Kidney epithelial cell (primary cell): ENCODE data around the gene IQSEC1. TPM values are rescaled to one million over a fixed set of nuclear protein-coding genes. Genes with fewer than 3 reads are reported as not detected.

Source experiments
- DNase-seq: peaks from one replicate; pipeline ENCODE4 v3.0.0-alpha.2; 2010; ENCODE audit warnings: low read depth
- H3K27me3 ChIP-seq: 2 replicates; pipeline ENCODE4 v1.6.0; 2011; ENCODE audit warnings: low read length; ENCODE audit not compliant: control insufficient read depth, insufficient read depth
- H3K36me3 ChIP-seq: 2 replicates; pipeline ENCODE4 v1.5.1; 2011; ENCODE audit warnings: low read length; ENCODE audit not compliant: control insufficient read depth, insufficient read depth
- H3K4me3 ChIP-seq: 2 replicates; pipeline ENCODE4 v1.5.1; 2011; ENCODE audit warnings: low read depth, mild to moderate bottlenecking, control low read depth, low read length
- total RNA-seq: library from RNA; depleted of rRNA; stranded (reverse); fragments of >200 nt; gene quantifications from 2 replicates; pipeline ENCODE4 v1.2.3, GENCODE V29; 2015
- TF ChIP-seq, protein P1 (sequence below): IDR thresholded peaks from 2 replicates; pipeline ENCODE4 v1.5.1; 2011; ENCODE audit warnings: mild to moderate bottlenecking, moderate library complexity, low read length, control low read depth, inconsistent platforms; ENCODE audit not compliant: insufficient read depth, poor library complexity, severe bottlenecking

Gene IQSEC1
- total RNA-seq, 1 donor from 2014 or later, result 14.9 TPM

DNA sequence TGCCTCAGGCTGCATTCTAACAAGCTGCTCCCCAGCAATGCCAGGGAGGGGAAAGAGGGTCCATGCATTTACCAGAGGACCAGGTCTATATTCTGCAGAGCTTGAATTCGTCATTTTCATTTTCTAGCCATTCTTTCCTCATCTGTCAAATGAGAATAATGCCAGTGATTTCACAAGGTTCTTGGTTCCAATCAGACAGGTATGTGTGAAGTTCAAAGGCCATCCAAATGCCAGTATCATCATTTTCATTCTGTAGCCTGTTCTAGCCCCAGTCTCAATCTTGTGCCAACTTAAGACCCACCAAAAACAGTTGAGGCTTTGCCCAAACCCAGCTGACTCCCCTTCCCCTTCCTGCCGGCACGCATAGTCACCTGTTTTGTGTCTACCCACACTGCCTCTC, 112.7 kb downstream of the IQSEC1 start:
- Histone ChIP-seq H3K36me3 (no peaks in the 10 kb centered on the region), H3K4me3 (no peak overlapping the region), H3K27me3 (no peaks in the 10 kb centered on the region)
- no peak for DNase-seq
- TF ChIP-seq, protein P1, sequence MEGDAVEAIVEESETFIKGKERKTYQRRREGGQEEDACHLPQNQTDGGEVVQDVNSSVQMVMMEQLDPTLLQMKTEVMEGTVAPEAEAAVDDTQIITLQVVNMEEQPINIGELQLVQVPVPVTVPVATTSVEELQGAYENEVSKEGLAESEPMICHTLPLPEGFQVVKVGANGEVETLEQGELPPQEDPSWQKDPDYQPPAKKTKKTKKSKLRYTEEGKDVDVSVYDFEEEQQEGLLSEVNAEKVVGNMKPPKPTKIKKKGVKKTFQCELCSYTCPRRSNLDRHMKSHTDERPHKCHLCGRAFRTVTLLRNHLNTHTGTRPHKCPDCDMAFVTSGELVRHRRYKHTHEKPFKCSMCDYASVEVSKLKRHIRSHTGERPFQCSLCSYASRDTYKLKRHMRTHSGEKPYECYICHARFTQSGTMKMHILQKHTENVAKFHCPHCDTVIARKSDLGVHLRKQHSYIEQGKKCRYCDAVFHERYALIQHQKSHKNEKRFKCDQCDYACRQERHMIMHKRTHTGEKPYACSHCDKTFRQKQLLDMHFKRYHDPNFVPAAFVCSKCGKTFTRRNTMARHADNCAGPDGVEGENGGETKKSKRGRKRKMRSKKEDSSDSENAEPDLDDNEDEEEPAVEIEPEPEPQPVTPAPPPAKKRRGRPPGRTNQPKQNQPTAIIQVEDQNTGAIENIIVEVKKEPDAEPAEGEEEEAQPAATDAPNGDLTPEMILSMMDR, result no peak

DNA sequence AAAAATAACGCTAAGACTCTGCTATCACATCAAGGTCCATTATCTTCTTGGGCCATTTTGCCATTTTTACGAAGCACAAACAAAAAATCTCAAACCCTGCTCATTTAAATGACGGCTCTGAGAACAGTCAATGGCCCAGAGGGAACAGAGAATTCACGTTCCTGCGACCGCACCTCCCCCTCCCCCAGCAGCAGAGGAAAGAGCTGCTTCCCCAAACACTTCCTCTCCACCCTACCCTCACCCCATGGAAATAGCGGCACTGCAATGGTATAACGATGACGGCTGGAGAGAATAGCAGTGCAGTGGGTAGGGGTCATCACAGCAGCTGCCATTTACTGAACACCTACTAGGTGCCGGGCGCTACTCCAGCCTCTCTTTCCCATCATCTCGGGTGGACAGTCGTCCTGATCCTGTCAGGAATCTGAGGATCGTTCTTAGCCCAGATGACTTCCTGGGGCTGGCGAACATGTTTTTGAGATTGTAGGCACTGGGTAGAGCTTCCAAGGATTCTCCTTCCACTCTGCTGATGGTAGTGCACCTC, 113.3 kb downstream of the IQSEC1 start:
- no peak for DNase-seq
- no peaks in the 10 kb centered on the region for H3K36me3 ChIP-seq
- TF ChIP-seq, protein P1, result no peak

GRCh38 chr3:12959410-12959809, 113.8 kb downstream of the IQSEC1 start:
- DNase-seq, result no peak
- TF ChIP-seq, protein P1, result no peak
- Histone ChIP-seq H3K4me3 (no peak overlapping the region), H3K27me3 (no peaks in the 10 kb centered on the region), H3K36me3 (no peaks in the 10 kb centered on the region)

More for the DNA sequence above, 113.3 kb downstream of the IQSEC1 start:
- Histone ChIP-seq H3K4me3 (no peak overlapping the region), H3K27me3 (no peaks in the 10 kb centered on the region)

DNA sequence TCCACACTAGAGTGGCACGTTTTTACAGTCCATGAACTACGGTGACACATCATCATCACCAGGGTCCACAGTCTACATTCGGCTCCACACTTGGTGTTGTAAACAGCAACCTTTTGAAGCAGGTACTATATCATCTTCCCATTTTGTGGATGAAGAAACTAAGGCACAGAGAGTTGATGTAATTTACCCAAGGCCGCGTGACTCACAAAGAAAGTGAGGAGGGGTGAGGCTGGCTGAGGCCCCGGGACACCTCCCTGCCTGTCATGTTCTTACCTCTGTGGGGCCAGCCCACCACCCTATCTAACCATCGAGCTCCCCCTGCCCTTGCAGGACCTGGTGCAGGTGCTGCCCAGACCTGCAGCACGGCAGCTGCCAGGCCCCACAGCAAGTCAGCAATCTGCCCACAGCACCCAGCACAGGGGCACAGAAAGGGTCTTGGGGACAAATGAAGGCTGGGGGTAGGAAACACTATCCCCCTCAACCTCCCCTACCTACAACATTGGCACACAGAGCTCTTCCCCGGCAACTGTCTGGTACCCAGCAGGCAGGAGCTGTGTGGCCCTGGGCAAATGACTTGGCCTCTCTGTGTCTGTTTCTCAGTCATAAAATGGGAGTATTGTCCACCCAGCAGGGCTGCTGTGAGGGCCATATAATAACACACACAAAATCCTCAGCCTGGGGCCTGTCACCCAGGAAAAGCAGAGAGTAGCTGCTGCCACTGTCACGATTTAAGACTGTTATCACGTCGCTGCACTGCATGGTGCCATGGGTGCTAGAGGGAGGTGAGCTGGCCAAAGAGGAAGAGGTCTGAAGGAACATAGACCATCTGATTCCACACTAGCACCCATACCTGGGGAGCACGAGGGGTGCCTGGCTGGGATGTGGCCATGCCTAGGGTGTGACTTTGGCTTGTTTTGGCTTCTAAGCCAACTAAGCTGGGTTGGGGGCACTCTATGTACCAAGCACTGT, 115.1 kb downstream of the IQSEC1 start:
- Histone ChIP-seq H3K36me3 (no peaks in the 10 kb centered on the region), H3K4me3 (no peak overlapping the region), H3K27me3 (no peaks in the 10 kb centered on the region)
- TF ChIP-seq, protein P1, result no peak
- DNase-seq, result no peak

DNA sequence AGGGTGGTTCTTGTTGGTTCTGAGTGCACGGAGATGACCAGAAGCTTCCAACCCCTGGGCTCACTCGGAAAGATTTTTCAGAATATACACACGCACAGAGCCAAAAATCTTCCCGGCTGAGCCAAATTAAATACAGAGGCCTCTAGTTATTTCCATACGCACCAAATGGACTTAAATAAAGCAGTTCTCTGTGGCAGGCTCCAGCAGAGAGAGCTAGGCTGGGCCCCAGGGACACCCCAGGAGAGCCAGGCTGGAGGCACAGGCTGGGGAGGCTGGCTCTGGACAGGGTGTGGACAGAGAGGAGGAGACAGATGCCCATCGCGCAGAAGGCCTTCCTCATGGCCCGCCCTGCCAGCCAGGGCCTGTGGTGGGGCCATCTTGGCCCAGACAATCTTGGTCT, 115.9 kb downstream of the IQSEC1 start:
- Histone ChIP-seq H3K27me3 (no peaks in the 10 kb centered on the region), H3K36me3 (no peaks in the 10 kb centered on the region), H3K4me3 (no peak overlapping the region)
- no peak for DNase-seq
- TF ChIP-seq, protein P1, result no peak
